Natural killer cell treated with Interleukin-12 subunit alpha and Interleukin-12 subunit beta and Interleukin-15 and Interleukin-18, amount 100 ng/mL, for 72 hours (primary cell): ENCODE measurements around the gene NFIB. TPM values are rescaled to one million over a fixed set of nuclear protein-coding genes. Genes with fewer than 3 reads are reported as not detected.

ENCODE experiments used
- ATAC-seq, 2 donors: fragments of 150-1000 bp; cut with Tn5 transposase in 1 of 2; sonication (Bioruptor Pico), chemical (Tn5 transposase) in 1 of 2; 2 replicates each; pipeline ENCODE4 v1.10.0; 2021
- DNase-seq: peaks from one replicate; pipeline ENCODE4 v3.0.0; 2022; ENCODE audit warnings: low spot score
- H3K27ac Mint-ChIP-seq, 2 donors: 1 replicate in 1 of 2; 2 replicates in 1 of 2; pipeline ENCODE4 v1.8.0; 2022; ENCODE audit warnings: mixed read lengths in 2 of 2, mild to moderate bottlenecking in 1 of 2, moderate library complexity in 1 of 2
- H3K27me3 Mint-ChIP-seq, 2 donors: 1 replicate in 1 of 2; 2 replicates in 1 of 2; pipeline ENCODE4 v1.8.0; 2022; ENCODE audit warnings: mixed read lengths in 2 of 2
- H3K36me3 Mint-ChIP-seq: one replicate; pipeline ENCODE4 v1.8.0; 2022; ENCODE audit warnings: mixed read lengths
- H3K4me1 Mint-ChIP-seq, 2 donors: 1 replicate in 1 of 2; 2 replicates in 1 of 2; pipeline ENCODE4 v1.8.0; 2022; ENCODE audit warnings: low read depth in 2 of 2, mixed read lengths in 2 of 2, mild to moderate bottlenecking in 1 of 2
- H3K4me3 Mint-ChIP-seq: one replicate; pipeline ENCODE4 v1.8.0; 2022; ENCODE audit warnings: mixed read lengths
- H3K9me3 Mint-ChIP-seq: 2 replicates; pipeline ENCODE4 v1.8.0; 2022; ENCODE audit warnings: mixed read lengths
- total RNA-seq, 2 donors: library from RNA; stranded (reverse); gene quantifications; one replicate each; pipeline ENCODE4 v1.2.3, GENCODE V29; 2022

NFIB gene
- total RNA-seq, 2 donors from 2014 or later = not detected

DNA sequence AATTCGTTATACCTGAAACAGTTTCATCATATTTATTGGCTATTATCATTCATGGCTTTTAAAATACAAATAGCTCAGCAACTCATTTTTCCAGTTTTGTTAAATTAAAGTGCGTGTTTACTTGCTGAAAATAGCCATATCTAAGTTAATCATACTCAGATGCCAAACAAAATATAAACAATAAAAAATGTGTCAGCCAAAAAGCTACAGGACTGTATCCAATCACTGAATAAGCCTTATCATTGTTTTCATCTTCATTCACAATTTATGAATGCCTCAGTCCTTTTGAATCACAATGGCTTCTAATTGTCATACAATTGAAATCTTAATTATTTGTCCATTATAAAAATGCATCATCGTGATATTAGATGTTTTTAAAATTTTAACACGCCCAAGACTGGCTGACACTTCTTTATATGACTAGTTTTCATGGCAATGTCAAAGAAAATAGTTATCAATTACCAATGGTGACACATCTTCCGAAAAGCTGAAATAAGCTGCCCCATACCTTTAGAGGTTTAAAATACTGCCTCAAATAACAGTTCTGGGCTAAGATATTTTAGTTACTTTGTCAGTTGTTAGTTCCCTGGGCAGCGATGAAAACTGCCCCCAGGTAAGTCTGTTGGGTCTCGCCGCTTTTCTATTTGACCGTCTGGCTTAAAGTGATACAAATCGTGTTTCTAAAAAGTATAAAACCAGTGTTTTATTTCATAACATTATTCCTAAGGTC, 1.8 kb downstream of the NFIB start:
- ATAC-seq (no peak), DNase-seq (no peak)
- peaks cover 18 to 21% of the 10 kb centered on the region in 2 donors for H3K4me1 Mint-ChIP-seq
- no peaks in the 10 kb centered on the region for H3K9me3 Mint-ChIP-seq
- peak overlapping the region; percentile 25 for H3K4me3 Mint-ChIP-seq
- no peak overlapping the region for H3K27ac Mint-ChIP-seq
- peaks cover 5% of the 10 kb centered on the region for H3K36me3 Mint-ChIP-seq
- H3K27me3 Mint-ChIP-seq = peaks cover 40 to 77% of the 10 kb centered on the region in 2 donors

DNA sequence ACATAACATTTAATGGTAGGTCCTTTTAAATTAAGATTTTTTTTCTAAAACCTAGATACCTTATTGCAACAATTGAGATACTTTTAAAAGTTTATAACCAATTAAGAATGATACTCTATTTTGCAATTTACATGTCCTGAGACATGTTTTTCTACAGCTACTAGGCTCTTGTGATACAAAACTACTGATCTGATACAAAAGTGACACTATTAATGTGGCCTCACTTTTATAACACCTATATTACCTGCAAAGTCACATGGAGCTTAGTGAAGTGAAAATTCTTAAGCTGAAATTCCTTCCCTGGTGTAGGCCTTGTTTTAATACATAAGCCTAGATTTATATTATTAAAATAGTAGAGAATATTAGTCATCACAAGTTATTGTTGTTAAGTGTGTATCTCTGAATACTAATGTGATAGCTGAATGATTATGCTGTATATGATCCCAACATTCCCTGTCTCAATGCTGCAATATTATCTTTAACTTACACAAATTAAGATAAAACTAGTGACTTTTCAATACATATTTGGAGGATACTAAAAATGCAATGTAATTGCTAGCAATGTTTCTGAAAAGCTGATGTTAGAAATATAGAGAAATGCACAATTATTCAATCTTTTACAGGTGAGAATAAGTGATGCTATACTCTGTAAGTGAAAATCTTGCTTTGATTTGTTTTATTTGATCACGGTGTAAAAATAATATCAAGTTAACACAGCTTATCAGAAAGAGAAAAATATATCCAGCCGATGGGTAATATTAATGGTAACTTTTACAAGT, 2.6 kb downstream of the NFIB start:
- no peak for DNase-seq
- peaks cover 32 to 73% of the 10 kb centered on the region in 2 donors for H3K27me3 Mint-ChIP-seq
- H3K4me3 Mint-ChIP-seq = no peak overlapping the region
- ATAC-seq = no peak
- no peaks in the 10 kb centered on the region for H3K9me3 Mint-ChIP-seq
- no peak overlapping the region for H3K27ac Mint-ChIP-seq
- peaks cover 5% of the 10 kb centered on the region for H3K36me3 Mint-ChIP-seq
- peaks cover 16 to 18% of the 10 kb centered on the region in 2 donors for H3K4me1 Mint-ChIP-seq

DNA sequence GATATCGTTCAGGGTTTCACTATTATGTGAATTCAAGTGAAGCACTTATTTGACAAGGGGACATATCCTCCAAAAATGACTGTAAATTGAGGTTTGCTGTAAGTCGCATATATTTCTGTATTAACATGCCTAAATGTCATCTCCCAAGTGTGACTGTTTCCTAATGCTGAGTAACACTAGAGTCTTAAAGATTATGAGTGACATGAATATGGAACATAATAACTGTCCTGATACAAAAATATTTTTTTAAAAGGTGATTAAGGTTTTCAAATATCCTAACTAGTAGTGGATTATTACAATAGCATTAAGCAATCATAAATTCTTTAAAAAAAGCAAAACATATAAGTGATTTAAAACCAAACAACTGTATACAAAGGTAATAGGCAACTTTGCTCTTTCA, 3.6 kb downstream of the NFIB start:
- DNase-seq = no peak
- no peak overlapping the region for H3K4me3 Mint-ChIP-seq
- H3K27ac Mint-ChIP-seq = no peak overlapping the region
- no peak for ATAC-seq
- peaks cover 30 to 69% of the 10 kb centered on the region in 2 donors for H3K27me3 Mint-ChIP-seq
- H3K9me3 Mint-ChIP-seq = peaks cover under 1% of the 10 kb centered on the region
- peaks cover 12 to 13% of the 10 kb centered on the region in 2 donors for H3K4me1 Mint-ChIP-seq
- H3K36me3 Mint-ChIP-seq = no peaks in the 10 kb centered on the region

DNA sequence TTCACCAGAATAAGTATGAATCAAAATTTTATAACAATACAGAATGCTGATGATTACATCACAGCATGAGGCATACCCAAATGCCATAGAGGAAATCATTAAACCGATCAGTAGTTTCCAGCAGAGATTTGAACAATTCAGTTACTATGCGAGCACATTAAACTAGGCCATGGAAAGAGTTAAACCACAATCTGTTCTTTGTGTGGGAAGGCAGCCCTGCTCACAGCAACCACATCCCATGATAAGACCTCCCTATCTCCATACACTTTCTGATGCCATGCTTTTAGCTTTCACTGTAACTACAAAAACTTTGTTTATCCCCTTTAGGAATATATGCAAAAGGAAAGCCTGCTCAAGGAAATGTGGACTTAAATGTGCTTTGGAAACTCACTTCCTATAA, 4.5 kb downstream of the NFIB start:
- Mint-ChIP-seq H3K36me3 (no peaks in the 10 kb centered on the region), H3K27ac (no peak overlapping the region), H3K27me3 (peaks cover 29 to 71% of the 10 kb centered on the region in 2 donors), H3K9me3 (peaks cover 3% of the 10 kb centered on the region), H3K4me3 (no peak overlapping the region), H3K4me1 (peaks cover 9% of the 10 kb centered on the region in 2 donors)
- DNase-seq = no peak
- no peak for ATAC-seq

DNA sequence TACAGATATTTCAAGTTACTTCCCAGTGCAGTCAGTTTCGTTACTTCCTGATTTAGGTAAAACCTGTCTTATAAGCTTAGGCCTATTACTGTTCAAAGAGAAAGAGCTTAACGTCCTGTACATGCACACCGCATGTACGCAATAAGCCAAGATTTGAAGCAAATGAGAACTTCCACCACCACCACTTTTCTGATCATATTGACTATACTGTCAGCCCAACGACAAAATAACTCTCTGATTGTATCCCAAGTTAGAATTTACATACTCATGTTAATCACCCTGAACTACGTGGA, 5.1 kb downstream of the NFIB start:
- Mint-ChIP-seq H3K9me3 (peaks cover 3% of the 10 kb centered on the region), H3K36me3 (no peaks in the 10 kb centered on the region), H3K27ac (no peak overlapping the region), H3K27me3 (peaks cover 28 to 65% of the 10 kb centered on the region in 2 donors), H3K4me3 (no peak overlapping the region), H3K4me1 (peaks cover 6 to 8% of the 10 kb centered on the region in 2 donors)
- ATAC-seq = no peak
- no peak for DNase-seq

DNA sequence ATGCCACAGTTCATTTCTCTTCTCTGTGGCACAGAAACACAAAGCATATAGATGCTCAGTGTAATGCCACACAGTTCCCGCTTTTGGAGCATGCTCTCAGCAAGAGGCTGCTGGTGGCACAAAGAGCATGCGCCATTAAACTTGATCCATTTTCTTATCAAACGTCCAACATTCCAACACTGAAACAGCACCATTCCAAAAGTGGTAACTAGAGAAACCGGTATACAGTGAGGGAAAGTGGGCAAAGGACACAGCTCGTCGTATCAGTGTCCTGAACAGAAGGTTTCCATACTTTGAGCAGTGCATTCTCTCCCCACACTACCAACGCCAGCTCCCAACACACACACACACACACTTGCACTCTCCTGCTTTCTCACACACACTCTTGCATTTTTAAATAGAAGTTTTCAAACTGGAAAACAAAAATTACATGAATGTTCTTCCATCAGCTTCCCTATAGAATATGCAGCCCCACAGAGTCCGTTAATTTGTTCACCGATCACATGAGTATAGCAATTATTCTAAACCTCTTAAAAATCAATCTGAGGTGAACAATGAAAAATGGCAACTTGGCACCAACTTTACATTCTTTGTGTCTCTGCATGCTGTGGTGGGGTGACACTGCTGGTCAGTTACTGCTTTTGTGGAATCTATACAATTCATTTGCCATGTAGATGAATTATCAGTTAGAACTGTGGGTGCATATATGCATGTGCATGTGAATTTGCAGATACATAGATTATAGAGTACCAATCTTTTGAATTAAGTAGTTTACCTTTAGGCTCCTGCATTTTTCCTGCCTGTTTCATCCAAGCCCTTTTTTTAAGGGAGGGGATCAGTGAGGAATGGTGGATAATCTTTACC, 5.7 kb downstream of the NFIB start:
- no peak overlapping the region for H3K27ac Mint-ChIP-seq
- DNase-seq = no peak
- H3K36me3 Mint-ChIP-seq = no peaks in the 10 kb centered on the region
- H3K4me1 Mint-ChIP-seq = peaks cover under 1 to 3% of the 10 kb centered on the region in 2 donors
- H3K27me3 Mint-ChIP-seq = peaks cover 22 to 60% of the 10 kb centered on the region in 2 donors
- peaks cover 3% of the 10 kb centered on the region for H3K9me3 Mint-ChIP-seq
- H3K4me3 Mint-ChIP-seq = no peak overlapping the region
- ATAC-seq = no peak

DNA sequence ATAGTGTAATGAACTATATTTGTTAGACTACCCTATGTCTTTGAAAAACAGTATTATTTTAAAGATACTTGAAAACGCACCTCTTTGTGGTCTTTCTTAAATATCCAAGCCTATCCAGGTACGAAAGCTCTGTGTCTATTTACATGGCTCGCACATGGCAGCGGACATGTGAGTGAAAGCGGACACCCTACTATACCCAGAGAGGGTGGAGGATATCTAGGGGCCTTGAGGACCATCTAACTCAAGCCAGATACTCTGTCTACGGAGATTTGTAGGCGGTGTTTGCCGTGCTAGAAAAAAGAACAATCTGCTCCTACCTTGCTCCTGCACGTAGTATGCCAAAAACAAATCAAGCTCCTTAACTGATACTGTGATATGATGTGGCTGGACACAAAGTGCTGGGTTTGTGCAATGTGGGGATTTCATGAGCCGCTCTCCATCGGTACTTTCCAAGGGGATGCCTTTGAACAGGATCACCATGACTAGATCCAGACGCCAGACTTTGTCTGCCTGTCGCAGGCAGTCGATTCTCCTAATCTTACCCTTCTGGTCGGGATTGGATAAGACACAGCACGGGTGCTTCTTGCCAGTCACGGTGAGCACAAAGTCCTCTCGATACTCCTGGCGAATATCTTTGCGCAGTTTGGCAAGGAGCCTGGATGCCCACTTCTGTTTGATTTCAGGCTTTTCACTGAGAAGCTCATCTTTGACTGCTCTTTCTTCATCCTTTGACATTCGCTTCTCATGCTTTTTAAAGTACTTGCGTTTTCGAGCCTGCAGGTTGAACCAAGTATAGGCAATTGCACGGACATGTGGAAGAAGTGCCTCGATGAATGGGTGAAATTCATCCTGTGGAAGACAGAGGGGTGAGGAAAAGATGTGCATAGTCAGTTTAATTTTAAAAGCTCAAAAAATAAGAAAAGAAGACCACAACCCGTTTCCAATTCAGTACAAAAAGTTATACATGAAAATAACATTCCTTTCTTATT, 7.0 kb downstream of the NFIB start:
- no peak for ATAC-seq
- H3K27me3 Mint-ChIP-seq = peaks cover 15 to 48% of the 10 kb centered on the region in 2 donors
- DNase-seq = no peak
- H3K27ac Mint-ChIP-seq = no peak overlapping the region
- H3K4me3 Mint-ChIP-seq = no peak overlapping the region
- no peaks in the 10 kb centered on the region for H3K36me3 Mint-ChIP-seq
- H3K9me3 Mint-ChIP-seq = peaks cover 3% of the 10 kb centered on the region
- no peaks in the 10 kb centered on the region for H3K4me1 Mint-ChIP-seq

DNA sequence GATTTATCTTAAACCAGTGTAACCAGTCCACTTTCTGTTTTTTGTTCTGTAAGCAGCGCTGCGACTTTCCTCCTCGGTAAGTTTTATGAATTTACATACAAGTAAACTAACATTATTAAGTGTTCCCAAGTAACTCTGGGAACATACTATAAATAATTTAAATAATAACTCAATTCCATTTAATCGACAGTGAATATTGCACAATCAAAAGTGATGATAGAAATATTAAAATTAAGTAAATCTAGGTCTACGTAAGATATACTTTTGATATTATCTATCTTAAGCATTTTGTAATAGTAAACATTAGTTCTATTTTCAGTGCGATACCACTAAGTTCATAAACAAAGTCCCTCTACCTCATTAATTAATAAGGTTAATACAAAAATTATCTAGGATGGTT, 7.8 kb downstream of the NFIB start:
- peaks cover 18 to 44% of the 10 kb centered on the region in 2 donors for H3K27me3 Mint-ChIP-seq
- no peaks in the 10 kb centered on the region for H3K36me3 Mint-ChIP-seq
- DNase-seq (no peak), ATAC-seq (no peak)
- H3K4me1 Mint-ChIP-seq = no peaks in the 10 kb centered on the region
- H3K9me3 Mint-ChIP-seq = peaks cover 3% of the 10 kb centered on the region
- no peak overlapping the region for H3K27ac Mint-ChIP-seq
- H3K4me3 Mint-ChIP-seq = no peak overlapping the region

DNA sequence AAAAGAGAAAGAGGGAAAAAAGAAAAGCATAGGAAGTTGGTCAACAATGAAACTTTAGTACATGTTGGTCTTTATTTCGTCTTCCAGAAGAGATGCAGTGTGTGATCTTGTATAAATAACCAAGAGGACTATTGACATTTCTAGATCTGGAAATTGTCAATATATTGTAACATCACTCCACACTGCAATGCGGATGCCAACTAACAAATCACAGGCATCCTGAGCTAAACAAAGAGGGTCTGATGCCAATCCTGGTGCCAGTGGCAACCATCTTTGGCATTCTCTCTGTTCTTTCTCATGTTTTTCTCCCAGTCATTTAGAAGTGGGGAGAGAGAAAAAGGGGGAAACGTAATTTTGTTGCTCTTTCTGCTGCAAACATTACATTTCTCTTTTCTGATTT, 9.7 kb downstream of the NFIB start:
- Mint-ChIP-seq H3K4me3 (no peak overlapping the region), H3K27me3 (peaks cover 17 to 47% of the 10 kb centered on the region in 2 donors), H3K36me3 (no peaks in the 10 kb centered on the region), H3K27ac (no peak overlapping the region), H3K9me3 (peaks cover 3% of the 10 kb centered on the region), H3K4me1 (no peaks in the 10 kb centered on the region)
- ATAC-seq = no peak
- no peak for DNase-seq

DNA sequence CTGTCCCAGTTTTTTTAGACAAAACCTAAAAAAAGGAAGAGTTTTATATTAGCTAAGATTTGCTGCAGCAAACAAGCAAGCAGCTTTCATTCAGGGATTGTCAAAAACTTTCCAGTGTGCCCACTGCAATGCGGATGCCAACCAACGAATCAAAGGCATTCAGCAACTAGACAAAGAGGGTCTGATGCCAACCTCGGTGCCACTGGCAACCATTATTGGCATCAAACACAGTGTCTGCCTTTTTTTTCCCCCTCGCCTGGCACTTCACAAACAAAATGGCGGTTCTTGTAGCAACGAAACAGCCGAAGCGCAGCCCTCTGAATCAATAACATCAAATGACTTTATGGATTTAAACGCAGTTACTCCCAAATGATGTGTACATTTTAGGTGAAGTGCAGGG, 10.4 kb downstream of the NFIB start:
- Mint-ChIP-seq H3K4me3 (no peak overlapping the region), H3K4me1 (no peaks in the 10 kb centered on the region), H3K27ac (no peak overlapping the region), H3K9me3 (peaks cover 3% of the 10 kb centered on the region), H3K27me3 (peaks cover 16 to 40% of the 10 kb centered on the region in 2 donors), H3K36me3 (no peaks in the 10 kb centered on the region)
- no peak for DNase-seq
- no peak for ATAC-seq

DNA sequence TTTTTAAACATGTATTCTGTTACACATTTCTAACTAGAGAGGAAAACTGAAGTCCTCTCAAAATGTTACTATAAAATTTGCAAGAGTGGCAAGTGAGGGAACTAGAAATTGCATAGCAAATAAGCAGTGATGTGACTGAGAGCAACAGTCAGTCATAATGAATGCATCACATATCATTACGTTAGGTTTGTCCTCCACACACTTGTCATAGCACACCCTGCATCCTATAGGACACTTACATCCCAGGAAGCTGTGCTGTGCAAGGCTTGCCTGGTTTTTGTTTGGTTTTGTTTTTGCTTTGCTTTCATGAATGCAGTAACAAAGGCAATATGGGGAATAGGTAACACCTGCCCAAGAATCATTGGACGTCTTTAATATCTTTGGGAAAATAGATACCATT, 10.8 kb downstream of the NFIB start:
- no peak for DNase-seq
- ATAC-seq = no peak

DNA sequence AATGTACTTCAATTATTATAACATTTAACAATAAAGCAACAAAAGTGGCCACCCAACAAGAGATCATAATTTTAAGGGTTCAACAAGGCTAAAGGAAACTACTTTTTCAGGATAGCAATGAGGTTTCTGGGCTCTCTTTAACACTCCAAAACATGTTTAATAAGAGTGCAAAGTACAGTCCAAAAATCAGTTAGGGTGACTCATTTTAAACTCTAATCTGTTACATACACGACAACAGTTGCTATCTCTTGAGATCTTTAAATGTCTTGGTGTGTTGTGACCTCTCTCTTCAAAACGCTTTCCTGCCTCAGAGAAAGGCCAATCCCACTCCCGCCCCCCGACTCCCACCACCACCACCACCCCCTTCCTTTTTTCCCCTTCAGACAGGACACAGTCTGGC, 11.5 kb downstream of the NFIB start:
- Mint-ChIP-seq H3K27me3 (peaks cover 11 to 31% of the 10 kb centered on the region in 2 donors), H3K4me1 (no peaks in the 10 kb centered on the region), H3K27ac (no peak overlapping the region), H3K9me3 (peaks cover 3% of the 10 kb centered on the region), H3K36me3 (no peaks in the 10 kb centered on the region), H3K4me3 (no peak overlapping the region)
- no peak for ATAC-seq
- no peak for DNase-seq

More for the DNA sequence above, 10.8 kb downstream of the NFIB start:
- Mint-ChIP-seq H3K4me3 (no peak overlapping the region), H3K36me3 (no peaks in the 10 kb centered on the region), H3K27ac (no peak overlapping the region), H3K9me3 (peaks cover 3% of the 10 kb centered on the region), H3K27me3 (peaks cover 12 to 36% of the 10 kb centered on the region in 2 donors), H3K4me1 (no peaks in the 10 kb centered on the region)

DNA sequence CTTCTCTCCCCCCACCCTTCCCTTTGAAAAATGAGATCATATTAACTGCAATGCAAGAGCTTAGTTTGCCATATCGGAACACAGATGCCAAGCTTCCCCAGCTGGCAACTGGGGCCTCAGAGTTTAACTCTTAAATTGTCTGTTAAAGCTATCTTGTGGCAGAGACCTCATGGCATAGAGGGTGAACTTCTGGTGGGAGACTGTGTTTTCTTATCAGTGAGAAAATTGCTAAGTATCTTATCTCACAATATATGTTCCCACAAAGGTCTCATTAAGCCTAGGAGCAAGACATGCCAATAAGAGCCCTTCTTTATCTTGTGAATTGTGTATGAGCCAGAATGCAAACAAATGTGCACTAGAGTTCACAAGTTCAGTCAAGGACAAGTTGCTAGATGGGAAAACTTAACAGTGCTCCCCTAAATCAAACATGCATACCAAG, 12.3 kb downstream of the NFIB start:
- Mint-ChIP-seq H3K9me3 (peaks cover 3% of the 10 kb centered on the region), H3K27me3 (peaks cover 11 to 33% of the 10 kb centered on the region in 2 donors), H3K27ac (no peak overlapping the region), H3K4me1 (no peaks in the 10 kb centered on the region), H3K4me3 (no peak overlapping the region), H3K36me3 (no peaks in the 10 kb centered on the region)
- ATAC-seq (no peak), DNase-seq (no peak)
